Endothelial cell (in vitro differentiated cells): Measurements from ENCODE around the gene FBP2. TPM values are rescaled to one million over a fixed set of nuclear protein-coding genes. Genes with fewer than 3 reads are reported as not detected.

Experiments
- DNase-seq: peaks from one replicate; pipeline ENCODE4 v3.0.0; 2021; ENCODE audit warnings: low spot score
- H3K27ac Mint-ChIP-seq: one replicate; pipeline ENCODE4 v1.8.0; 2021; ENCODE audit warnings: mixed read lengths, inconsistent platforms; ENCODE audit not compliant: unreplicated experiment
- H3K27me3 Mint-ChIP-seq: one replicate; pipeline ENCODE4 v1.8.0; 2021; ENCODE audit warnings: mild to moderate bottlenecking, moderate library complexity, mixed read lengths, inconsistent platforms; ENCODE audit not compliant: unreplicated experiment
- H3K36me3 Mint-ChIP-seq: one replicate; pipeline ENCODE4 v1.8.0; 2021; ENCODE audit warnings: mild to moderate bottlenecking, low read depth, mixed read lengths, inconsistent platforms; ENCODE audit not compliant: unreplicated experiment
- H3K4me1 Mint-ChIP-seq: one replicate; pipeline ENCODE4 v1.8.0; 2021; ENCODE audit warnings: mild to moderate bottlenecking, mixed read lengths, inconsistent platforms; ENCODE audit not compliant: unreplicated experiment
- H3K4me3 Mint-ChIP-seq: one replicate; pipeline ENCODE4 v1.8.0; 2021; ENCODE audit warnings: mild to moderate bottlenecking, mixed read lengths, inconsistent platforms; ENCODE audit not compliant: unreplicated experiment
- H3K9me3 Mint-ChIP-seq: one replicate; pipeline ENCODE4 v1.8.0; 2021; ENCODE audit warnings: mixed read lengths, inconsistent platforms; ENCODE audit not compliant: unreplicated experiment
- CTCF ChIP-seq: fragments of 200-600 bp; sonication (generic); IDR thresholded peaks from one replicate; pipeline ENCODE4 v1.5.0; 2021; ENCODE audit warnings: antibody characterized with exemption; ENCODE audit not compliant: unreplicated experiment
- total RNA-seq: library from RNA; stranded (reverse); fragmentation: NEBNext Ultra II Directional; extraction: Animal tissue kit (Norgen Biotek cat#: 25700); gene quantifications from one replicate; pipeline ENCODE4 v1.2.1, GENCODE V29; 2021; ENCODE audit not compliant: unreplicated experiment

The FBP2 gene
- total RNA-seq, 1 donor from 2014 or later, result 0.28 TPM

DNA sequence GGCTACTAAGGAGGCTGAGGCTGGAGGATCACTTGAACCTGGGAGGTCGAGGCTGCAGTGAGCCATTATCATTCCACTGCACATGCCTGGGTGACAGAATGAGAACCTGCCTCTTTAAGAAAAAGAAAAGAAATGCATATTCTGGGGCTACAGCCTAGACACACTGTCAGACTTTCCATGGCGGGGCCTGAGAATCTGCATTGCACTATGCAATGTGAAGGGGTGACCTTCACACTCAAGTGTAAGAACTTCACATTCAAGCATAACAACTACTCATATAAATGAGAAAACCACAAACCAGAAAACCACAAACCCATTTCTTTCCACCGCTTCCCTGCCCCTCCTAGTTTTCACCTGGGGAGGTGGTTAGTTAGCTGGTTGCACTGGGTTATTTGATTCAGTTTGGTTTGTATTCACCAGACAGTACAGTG is 18.0 kb upstream of the FBP2 start:
- Mint-ChIP-seq H3K4me1 (peaks cover 3% of the 10 kb centered on the region), H3K27me3 (peaks cover 4% of the 10 kb centered on the region), H3K36me3 (no peaks in the 10 kb centered on the region), H3K4me3 (no peak overlapping the region), H3K9me3 (no peaks in the 10 kb centered on the region), H3K27ac (no peak overlapping the region)
- DNase-seq, result no peak
- TF ChIP-seq CTCF, result no peak

- no peaks in the 10 kb centered on the region for H3K36me3 Mint-ChIP-seq
- DNase-seq, result no peak
- H3K27ac Mint-ChIP-seq, result no peak overlapping the region
- H3K9me3 Mint-ChIP-seq, result no peaks in the 10 kb centered on the region
- peaks cover 3% of the 10 kb centered on the region for H3K4me1 Mint-ChIP-seq
- H3K4me3 Mint-ChIP-seq, result no peak overlapping the region
- TF ChIP-seq CTCF, result no peak
- peaks cover 10% of the 10 kb centered on the region for H3K27me3 Mint-ChIP-seq
These were observed 16.6 kb upstream of the FBP2 start for GRCh38 chr9:94610181-94610606.

DNA sequence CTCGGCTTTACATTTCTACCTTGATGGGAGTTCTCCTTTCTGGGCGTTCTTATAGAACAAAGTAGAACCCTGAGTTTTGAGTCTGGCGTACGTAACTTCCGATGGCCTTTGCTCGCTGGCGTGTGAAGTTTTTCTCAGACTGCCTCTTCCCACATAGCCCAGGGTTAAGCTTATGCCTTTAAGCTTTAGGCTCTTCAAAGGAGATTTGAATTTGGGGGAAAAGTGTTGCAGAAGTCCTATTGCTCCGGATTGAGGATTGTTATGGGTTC is 13.7 kb upstream of the FBP2 start:
- no peaks in the 10 kb centered on the region for H3K36me3 Mint-ChIP-seq
- H3K4me1 Mint-ChIP-seq, result peaks cover 10% of the 10 kb centered on the region
- no peak for TF ChIP-seq CTCF
- H3K4me3 Mint-ChIP-seq, result no peak overlapping the region
- H3K9me3 Mint-ChIP-seq, result no peaks in the 10 kb centered on the region
- DNase-seq, result no peak
- H3K27me3 Mint-ChIP-seq, result peaks cover 12% of the 10 kb centered on the region
- H3K27ac Mint-ChIP-seq, result no peak overlapping the region

DNA sequence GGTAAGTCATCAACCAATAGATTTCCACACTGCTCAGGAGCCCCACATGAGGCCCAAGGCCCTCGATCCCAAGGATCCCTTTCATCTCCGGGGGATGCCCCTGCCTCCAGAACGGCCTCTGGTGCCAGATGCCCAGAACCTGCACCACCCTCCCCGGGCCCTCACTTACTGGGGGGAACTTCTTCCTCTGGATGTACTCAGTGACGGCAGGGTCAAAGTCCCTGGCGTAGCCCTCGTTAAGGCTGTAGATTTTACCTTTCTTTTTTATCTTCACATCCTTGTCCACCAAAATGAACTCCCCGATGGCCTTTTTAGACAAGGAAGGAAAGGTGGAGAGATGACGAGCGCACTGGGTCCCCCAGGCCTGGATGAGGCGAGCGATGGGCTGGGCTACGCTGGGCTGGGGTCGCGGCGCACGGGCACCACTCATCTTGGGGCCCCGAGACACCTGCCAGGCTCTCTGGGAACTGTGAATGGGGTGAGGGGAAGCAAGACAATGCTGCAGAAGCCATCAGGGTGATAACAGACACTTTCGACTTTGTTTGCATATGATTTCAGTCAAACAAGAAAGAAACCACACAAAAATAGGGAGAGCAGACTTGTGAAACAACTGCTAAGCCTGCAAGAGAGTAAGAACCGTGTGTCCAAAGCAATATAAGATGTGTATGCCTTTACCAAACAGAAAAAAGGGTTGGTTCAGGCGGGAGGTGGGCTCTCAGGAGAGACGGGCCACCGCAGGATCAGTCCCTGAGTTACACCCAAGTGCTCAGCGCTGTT is 13.2 kb upstream of the FBP2 start:
- Mint-ChIP-seq H3K4me3 (no peak overlapping the region), H3K27ac (no peak overlapping the region)

More for the DNA sequence above, 13.2 kb upstream of the FBP2 start:
- Mint-ChIP-seq H3K36me3 (no peaks in the 10 kb centered on the region), H3K27me3 (peaks cover 12% of the 10 kb centered on the region), H3K9me3 (no peaks in the 10 kb centered on the region), H3K4me1 (peaks cover 10% of the 10 kb centered on the region)
- DNase-seq, result no peak
- TF ChIP-seq CTCF, result no peak
